ENCODE measurements around the gene NCOA5.

Gene NCOA5

GRCh38 chr20:46088409-46089166 lies 1.2 kb downstream of the NCOA5 start:
- no peak for DNase-seq

GRCh38 chr20:46087161-46087560 lies 2.6 kb downstream of the NCOA5 start:
- DNase-seq: peak in 1 of 2 experiments; percentile 6

GRCh38 chr20:46085179-46085851 lies 4.4 kb downstream of the NCOA5 start:
- peak; percentile 13 to 24 for DNase-seq

- no peak for DNase-seq
Measured at GRCh38 chr20:46084805-46085178, 5.0 kb downstream of the NCOA5 start.

GRCh38 chr20:46083531-46084061 lies 6.2 kb downstream of the NCOA5 start:
- no peak for DNase-seq

GRCh38 chr20:46083101-46083500 lies 6.7 kb downstream of the NCOA5 start:
- no peak for DNase-seq

- no peak for DNase-seq
Measured at GRCh38 chr20:46081074-46081473, 8.7 kb downstream of the NCOA5 start.

GRCh38 chr20:46078954-46079353 lies 10.8 kb downstream of the NCOA5 start:
- no peak for DNase-seq

GRCh38 chr20:46077642-46078305 lies 12.0 kb downstream of the NCOA5 start:
- no peak for DNase-seq

GRCh38 chr20:46076806-46077205 lies 13.0 kb downstream of the NCOA5 start:
- DNase-seq: no peak

GRCh38 chr20:46074006-46074405 lies 15.8 kb downstream of the NCOA5 start:
- no peak for DNase-seq

- DNase-seq: no peak
Measured at GRCh38 chr20:46073443-46073842, 16.3 kb downstream of the NCOA5 start.

GRCh38 chr20:46073024-46073423 lies 16.7 kb downstream of the NCOA5 start:
- DNase-seq: no peak

- DNase-seq: no peak
Measured at GRCh38 chr20:46071573-46071972, 18.2 kb downstream of the NCOA5 start.

GRCh38 chr20:46070215-46070900 lies 19.4 kb downstream of the NCOA5 start:
- no peak for DNase-seq

- DNase-seq: no peak
Measured at GRCh38 chr20:46065691-46066090, 24.1 kb downstream of the NCOA5 start.

- no peak for DNase-seq
Measured at GRCh38 chr20:46065006-46065405, 24.8 kb downstream of the NCOA5 start.

GRCh38 chr20:46063652-46064054 lies 26.1 kb downstream of the NCOA5 start:
- DNase-seq: no peak

GRCh38 chr20:46063151-46063550 lies 26.6 kb downstream of the NCOA5 start:
- DNase-seq: no peak

- no peak for DNase-seq
Measured at GRCh38 chr20:46062621-46063020, 27.1 kb downstream of the NCOA5 start.

- no peak for DNase-seq
Measured at GRCh38 chr20:46062151-46062550, 27.6 kb downstream of the NCOA5 start.

- no peak for DNase-seq
Measured at GRCh38 chr20:46060975-46061374, 28.8 kb downstream of the NCOA5 start.

GRCh38 chr20:46060301-46060881 lies 29.4 kb downstream of the NCOA5 start:
- no peak for DNase-seq

Measured in SHP77 (cell line).